Measurements from ENCODE around the gene RNF168. TPM values are rescaled to one million over a fixed set of nuclear protein-coding genes. Genes with fewer than 3 reads are reported as not detected.

RNF168 gene
- total and polyA plus RNA-seq, 2 donors (not counting 1 experiment from before 2014, with no cell fraction given) = 3.4 to 42.7 TPM

DNA sequence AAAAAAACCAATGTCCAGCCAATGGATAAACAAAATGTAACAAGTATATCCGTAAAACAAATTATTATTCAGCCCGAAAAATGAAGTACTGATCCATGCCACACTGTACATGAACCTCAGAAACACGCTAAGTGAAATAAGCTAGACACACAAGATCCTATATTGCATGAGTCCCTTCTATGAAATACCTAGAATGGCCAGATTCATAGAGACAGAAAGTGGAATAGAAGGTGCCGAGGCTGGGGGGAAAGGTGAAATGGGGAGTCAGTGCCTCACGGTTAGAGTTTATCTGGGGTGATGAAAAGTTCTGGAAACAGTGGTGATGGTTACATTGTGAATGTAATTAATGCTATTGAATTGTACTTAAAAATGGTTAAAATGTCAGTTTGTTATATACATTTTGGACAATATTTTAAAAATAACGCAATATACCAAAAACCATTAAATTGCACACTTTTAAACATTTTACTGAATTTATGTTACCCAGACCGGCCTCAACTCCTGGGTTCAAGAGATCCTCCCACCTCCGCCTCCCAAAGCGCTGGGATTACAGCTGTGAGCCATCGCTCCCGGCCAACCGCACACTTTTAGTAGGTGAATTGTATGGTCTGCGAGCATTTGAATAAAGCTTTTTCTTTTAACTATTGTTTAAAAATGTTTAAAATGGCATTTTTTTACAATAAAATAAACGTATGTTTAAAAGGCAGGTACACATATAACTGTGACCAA, 2.1 kb downstream of the RNF168 start:
- H3K4me1 Mint-ChIP-seq = peaks cover 40% of the 10 kb centered on the region
- peak overlapping the region; percentile 65 to 86 (median 80) for H3K4me3 ChIP-seq (ENCODE audit: control extremely low read depth in 1 of 5, extremely low read depth in 1 of 5, insufficient read depth in 1 of 5, low read depth in 2 of 5, low read length in 4 of 5)

More for the DNA sequence above, 2.1 kb downstream of the RNF168 start:
- Histone ChIP-seq H4K20me1 (ENCODE audit: control insufficient read depth, insufficient read depth, low read length, poor library complexity, severe bottlenecking) (peaks cover 49% of the 10 kb centered on the region), H3K27me3 (replicated peaks in 1 of 4; ENCODE audit: control extremely low read depth in 1 of 4, control insufficient read depth in 3 of 4, insufficient read depth in 4 of 4, low read length in 3 of 4) (no peaks in the 10 kb centered on the region), H3K4me1 (ENCODE audit: control insufficient read depth in 2 of 2, insufficient read depth in 2 of 2, low read length in 2 of 2) (peaks cover 16 to 28% of the 10 kb centered on the region in 2 donors), H2AFZ (ENCODE audit: insufficient read depth, low read depth, low read length, poor library complexity, severe bottlenecking) (peak overlapping the region; percentile 26), H3K4me2 (replicated peaks; ENCODE audit: low read depth, low read length, poor library complexity, severe bottlenecking) (peak overlapping the region; percentile 79), H3K9ac (ENCODE audit: low read length) (peak overlapping the region; percentile 80), H3K27ac (ENCODE audit: low read length in 2 of 2) (no peak overlapping the region), H3K9me3 (ENCODE audit: control extremely low read depth in 1 of 3, control insufficient read depth in 2 of 3, insufficient read depth in 1 of 3, low read length in 2 of 3) (no peaks in the 10 kb centered on the region), H3K79me2 (ENCODE audit: control insufficient read depth, insufficient read depth, low read length) (peaks cover 70% of the 10 kb centered on the region), H3K36me3 (replicated peaks in 1 of 2; ENCODE audit: control extremely low read depth in 1 of 2, control insufficient read depth in 1 of 2, extremely low read depth in 1 of 2, insufficient read depth in 2 of 2, low read length in 1 of 2) (peaks cover 0 to 5% of the 10 kb centered on the region in 2 experiments)
- DNase-seq (peak; percentile 22), ATAC-seq (ENCODE audit: low read depth) (no peak)
- no peak for TF ChIP-seq EZH2 (IDR thresholded peaks at IDR 0.05; ENCODE audit: borderline replicate concordance, insufficient read depth, low read depth, low read length, poor library complexity, severe bottlenecking)
- TF ChIP-seq, protein P1, sequence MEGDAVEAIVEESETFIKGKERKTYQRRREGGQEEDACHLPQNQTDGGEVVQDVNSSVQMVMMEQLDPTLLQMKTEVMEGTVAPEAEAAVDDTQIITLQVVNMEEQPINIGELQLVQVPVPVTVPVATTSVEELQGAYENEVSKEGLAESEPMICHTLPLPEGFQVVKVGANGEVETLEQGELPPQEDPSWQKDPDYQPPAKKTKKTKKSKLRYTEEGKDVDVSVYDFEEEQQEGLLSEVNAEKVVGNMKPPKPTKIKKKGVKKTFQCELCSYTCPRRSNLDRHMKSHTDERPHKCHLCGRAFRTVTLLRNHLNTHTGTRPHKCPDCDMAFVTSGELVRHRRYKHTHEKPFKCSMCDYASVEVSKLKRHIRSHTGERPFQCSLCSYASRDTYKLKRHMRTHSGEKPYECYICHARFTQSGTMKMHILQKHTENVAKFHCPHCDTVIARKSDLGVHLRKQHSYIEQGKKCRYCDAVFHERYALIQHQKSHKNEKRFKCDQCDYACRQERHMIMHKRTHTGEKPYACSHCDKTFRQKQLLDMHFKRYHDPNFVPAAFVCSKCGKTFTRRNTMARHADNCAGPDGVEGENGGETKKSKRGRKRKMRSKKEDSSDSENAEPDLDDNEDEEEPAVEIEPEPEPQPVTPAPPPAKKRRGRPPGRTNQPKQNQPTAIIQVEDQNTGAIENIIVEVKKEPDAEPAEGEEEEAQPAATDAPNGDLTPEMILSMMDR (IDR thresholded peaks at IDR 0.05) = no peak
- Mint-ChIP-seq H3K9me3 (ENCODE audit: insufficient read depth) (peaks cover 3% of the 10 kb centered on the region), H3K27me3 (no peaks in the 10 kb centered on the region), H3K27ac (peak overlapping the region; percentile 47), H3K4me3 (peak overlapping the region; percentile 100)
- ChIA-PET POLR2A (no interaction called here), CTCF (interaction anchor here (0.7 to 1.7 kb wide), 2 partner anchors 11 to 217 kb away, joined by 3 read pairs; no protein-coding TSS in a partner anchor)
- 34% methylated on average over 5 of the region's 14 CpGs for WGBS (ENCODE audit: insufficient coverage)
- intact Hi-C loops (cut with micrococcal nuclease) = loop anchor here (2.0 to 10.0 kb wide), 4 partner anchors 27 to 793 kb away; partner anchors contain the start of genes DLG1, DYNLT2B and TFRC

Data from B cell (primary cell).